HepG2 (cell line): ENCODE results near the gene METRN. TPM values are rescaled to one million over a fixed set of nuclear protein-coding genes. Genes with fewer than 3 reads are reported as not detected.

Experiments
- ATF4 ChIP-seq, 2 experiments: fragments of 450-650 bp in 1 of 2; sonication (generic) in 1 of 2; formaldehyde crosslinking; IDR thresholded peaks; 2 replicates each; pipeline versions ENCODE4 v1.5.0 to v1.8.0; 2020 to 2022; ENCODE audit warnings: mild to moderate bottlenecking in 1 of 2, missing genetic modification reagents in 1 of 2
- ATRX ChIP-seq: sonication (generic); formaldehyde crosslinking; IDR thresholded peaks from 2 replicates; pipeline ENCODE4 v1.4.0; 2020; ENCODE audit warnings: missing genetic modification reagents, borderline replicate concordance
- BRD4 ChIP-seq: sonication (generic); formaldehyde crosslinking; IDR thresholded peaks from 2 replicates; pipeline ENCODE4 v1.4.0; 2020; ENCODE audit warnings: missing genetic modification reagents
- CBX1 ChIP-seq: IDR thresholded peaks from one replicate; pipeline ENCODE4 v1.6.1; 2016; ENCODE audit warnings: antibody characterized with exemption, low read depth
- DBP ChIP-seq: sonication (generic); formaldehyde crosslinking; IDR thresholded peaks from 2 replicates; pipeline ENCODE4 v1.4.0; 2020; ENCODE audit warnings: missing genetic modification reagents; ENCODE audit errors: not compliant biosample characterization
- DMAP1 ChIP-seq: IDR thresholded peaks from 2 replicates; pipeline ENCODE4 v1.6.1; 2016
- FOXA3 ChIP-seq: IDR thresholded peaks from 2 replicates; pipeline ENCODE4 v1.6.1; 2016; ENCODE audit warnings: missing genetic modification reagents, missing compliant biosample characterization
- FOXC1 ChIP-seq: sonication (generic); formaldehyde crosslinking; IDR thresholded peaks from 2 replicates; pipeline ENCODE4 v1.8.0; 2022; ENCODE audit warnings: mild to moderate bottlenecking, missing genetic modification reagents, borderline replicate concordance
- PHF21A ChIP-seq: sonication (generic); formaldehyde crosslinking; IDR thresholded peaks from 2 replicates; pipeline ENCODE4 v1.5.0; 2020; ENCODE audit warnings: mild to moderate bottlenecking, missing genetic modification reagents
- THAP9 ChIP-seq: sonication (generic); formaldehyde crosslinking; IDR thresholded peaks from 2 replicates; pipeline ENCODE4; 2020; ENCODE audit warnings: missing genetic modification reagents, mild to moderate bottlenecking, borderline replicate concordance
- ZNF260 ChIP-seq: sonication (generic); formaldehyde crosslinking; IDR thresholded peaks from 2 replicates; pipeline ENCODE4 v1.4.0; 2020; ENCODE audit warnings: missing genetic modification reagents, low read depth, mild to moderate bottlenecking, borderline replicate concordance
- ZNF276 ChIP-seq: sonication (generic); formaldehyde crosslinking; IDR thresholded peaks from 2 replicates; pipeline ENCODE4 v1.4.0; 2020; ENCODE audit warnings: mild to moderate bottlenecking, low read depth, missing genetic modification reagents
- ZNF607 ChIP-seq: sonication (generic); formaldehyde crosslinking; IDR thresholded peaks from 2 replicates; pipeline ENCODE4 v1.5.1; 2020; ENCODE audit warnings: missing genetic modification reagents, mild to moderate bottlenecking, borderline replicate concordance
- ZNF773 ChIP-seq: sonication (generic); formaldehyde crosslinking; IDR thresholded peaks from 2 replicates; pipeline ENCODE4 v1.4.0; 2020; ENCODE audit warnings: missing genetic modification reagents, borderline replicate concordance
- ZNF879 ChIP-seq: sonication (generic); formaldehyde crosslinking; IDR thresholded peaks from 2 replicates; pipeline ENCODE4 v1.8.1; 2023; ENCODE audit warnings: missing genetic modification reagents
- ZSCAN29 ChIP-seq: sonication (generic); formaldehyde crosslinking; conservative IDR thresholded peaks from 2 replicates; pipeline ENCODE4 v1.4.0; 2020; ENCODE audit warnings: mild to moderate bottlenecking, missing genetic modification reagents
- polyA plus RNA-seq, 8 experiments: library from polyadenylated mRNA; depleted of rRNA in 3 of 8; stranded (reverse) in 7 of 8; unstranded in 1 of 8; fragments of >200 nt; fragmentation: Illumina TruSeq in 4 of 8; extraction: Trizol in 4 of 8; gene quantifications; 2 replicates each; pipeline versions ENCODE4 v1.2.1 to v1.2.3, GENCODE V29; 2011 to 2016; ENCODE audit warnings: low read depth in 4 of 8, missing spikeins in 1 of 8, mixed read lengths in 1 of 8; ENCODE audit not compliant: insufficient read depth in 1 of 8
- total RNA-seq, 5 experiments: library from RNA; depleted of rRNA; stranded (reverse); fragments of >200 nt; fragmentation: Illumina TruSeq; extraction: Trizol; gene quantifications; 2 replicates each; pipeline ENCODE4 v1.2.3, GENCODE V29; 2016; ENCODE audit warnings: low read depth in 1 of 5
- TF ChIP-seq, protein P1 (sequence below): sonication (generic); formaldehyde crosslinking; IDR thresholded peaks from 2 replicates; pipeline ENCODE4 v1.5.0; 2020; ENCODE audit warnings: missing genetic modification reagents
- TF ChIP-seq, protein P2 (sequence below): sonication (generic); formaldehyde crosslinking; IDR thresholded peaks from 2 replicates; pipeline ENCODE4 v1.5.1; 2020; ENCODE audit warnings: mild to moderate bottlenecking, moderate library complexity, missing genetic modification reagents
- TF ChIP-seq, protein P3 (sequence below): sonication (generic); formaldehyde crosslinking; IDR thresholded peaks from 2 replicates; pipeline ENCODE4 v1.4.0; 2020; ENCODE audit warnings: missing genetic modification reagents

The METRN gene
- total and polyA plus RNA-seq, 2 of the 13 experiments (the other 11 are each of a cell fraction or from before 2014, with no cell fraction given): 25.5 to 46.1 TPM

DNA sequence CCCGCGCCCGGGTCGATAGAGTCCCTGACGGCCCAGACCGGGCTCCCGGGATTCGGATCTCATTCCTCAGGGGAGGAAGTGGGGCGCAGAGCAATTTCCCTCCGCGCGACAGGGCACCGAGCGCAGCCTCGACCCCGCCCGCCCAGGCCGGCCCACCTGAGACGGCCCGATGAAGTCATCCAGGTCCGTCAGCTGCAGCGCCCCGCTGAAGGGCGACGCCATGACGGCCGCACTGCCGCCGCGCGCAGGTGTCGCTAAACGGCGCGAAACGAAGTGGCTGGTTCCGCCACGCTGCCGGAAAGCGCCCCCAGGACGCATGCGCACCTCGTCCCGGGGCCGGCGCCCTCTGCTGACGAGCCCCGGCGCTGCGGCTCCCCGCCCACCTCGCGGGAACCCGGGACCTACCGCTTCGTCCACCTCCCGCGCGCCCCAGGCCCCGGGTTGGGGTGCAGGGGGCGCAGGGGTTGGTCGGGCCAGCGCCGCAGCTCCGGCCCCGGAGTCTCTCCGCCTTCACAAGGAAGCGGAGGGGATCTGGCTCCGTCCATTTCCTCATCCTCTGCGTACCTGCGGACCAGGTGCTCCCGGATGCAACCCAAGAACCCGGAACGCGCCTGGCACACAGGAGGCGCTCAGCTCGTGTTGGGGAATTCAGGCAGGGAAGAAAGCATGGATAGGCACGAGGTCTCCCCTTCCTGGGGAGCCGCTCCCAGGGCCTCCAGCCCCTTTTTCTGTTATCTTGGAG, 26.0 kb downstream of the METRN start, which contains the start of gene CIAO3 (continued):
- 0 out of 2 replicates have a peak, but pooled peaks have one; percentile 59 for TF ChIP-seq DMAP1 (CRISPR knock-in tag)
- peak; percentile 72 for TF ChIP-seq ZNF607 (CRISPR knock-in tag)
- peak in 1 of 2 experiments; percentile 82; a peak in 2 of 4 replicates for TF ChIP-seq ATF4 (CRISPR knock-in tag; IDR thresholded peaks at IDR 0.05)
- peak; percentile 67 for TF ChIP-seq CBX1
- TF ChIP-seq, protein P1, sequence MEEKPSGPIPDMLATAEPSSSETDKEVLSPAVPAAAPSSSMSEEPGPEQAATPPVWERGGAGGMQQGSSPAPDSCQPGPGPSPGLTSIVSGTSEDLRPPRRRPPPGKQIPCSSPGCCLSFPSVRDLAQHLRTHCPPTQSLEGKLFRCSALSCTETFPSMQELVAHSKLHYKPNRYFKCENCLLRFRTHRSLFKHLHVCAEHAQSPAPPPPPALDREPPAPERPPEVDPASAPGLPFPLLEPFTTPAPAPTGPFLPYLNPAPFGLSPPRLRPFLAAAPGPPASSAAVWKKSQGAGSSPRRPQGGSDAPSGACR (CRISPR knock-in tag): peak; percentile 82
- TF ChIP-seq, protein P2, sequence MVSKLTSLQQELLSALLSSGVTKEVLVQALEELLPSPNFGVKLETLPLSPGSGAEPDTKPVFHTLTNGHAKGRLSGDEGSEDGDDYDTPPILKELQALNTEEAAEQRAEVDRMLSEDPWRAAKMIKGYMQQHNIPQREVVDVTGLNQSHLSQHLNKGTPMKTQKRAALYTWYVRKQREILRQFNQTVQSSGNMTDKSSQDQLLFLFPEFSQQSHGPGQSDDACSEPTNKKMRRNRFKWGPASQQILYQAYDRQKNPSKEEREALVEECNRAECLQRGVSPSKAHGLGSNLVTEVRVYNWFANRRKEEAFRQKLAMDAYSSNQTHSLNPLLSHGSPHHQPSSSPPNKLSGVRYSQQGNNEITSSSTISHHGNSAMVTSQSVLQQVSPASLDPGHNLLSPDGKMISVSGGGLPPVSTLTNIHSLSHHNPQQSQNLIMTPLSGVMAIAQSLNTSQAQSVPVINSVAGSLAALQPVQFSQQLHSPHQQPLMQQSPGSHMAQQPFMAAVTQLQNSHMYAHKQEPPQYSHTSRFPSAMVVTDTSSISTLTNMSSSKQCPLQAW (CRISPR knock-in tag): peak; percentile 47; the same call in 1 of the 2 replicates
- peak; percentile 69; the same call in 1 of the 2 replicates for TF ChIP-seq ZNF879 (CRISPR knock-in tag)
- 0 out of 2 replicates have a peak, but pooled peaks have one; percentile 38 for TF ChIP-seq BRD4 (CRISPR knock-in tag)
- peak; percentile 72; the same call in 1 of the 2 replicates for TF ChIP-seq PHF21A (CRISPR knock-in tag)
- no peak for TF ChIP-seq ZNF276 (CRISPR knock-in tag)
- TF ChIP-seq FOXC1 (CRISPR knock-in tag): no peak; the same call in 1 of the 2 replicates
- TF ChIP-seq ZSCAN29 (CRISPR knock-in tag): peak; percentile 74; the same call in 1 of the 2 replicates
- TF ChIP-seq THAP9 (CRISPR knock-in tag): peak; percentile 100
- peak; percentile 64 for TF ChIP-seq FOXA3 (CRISPR knock-in tag)
- TF ChIP-seq, protein P3, sequence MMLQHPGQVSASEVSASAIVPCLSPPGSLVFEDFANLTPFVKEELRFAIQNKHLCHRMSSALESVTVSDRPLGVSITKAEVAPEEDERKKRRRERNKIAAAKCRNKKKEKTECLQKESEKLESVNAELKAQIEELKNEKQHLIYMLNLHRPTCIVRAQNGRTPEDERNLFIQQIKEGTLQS (CRISPR knock-in tag): peak; percentile 88
- no peak for TF ChIP-seq ZNF260 (CRISPR knock-in tag)
- no peak for TF ChIP-seq ZNF773 (CRISPR knock-in tag)
- no peak for TF ChIP-seq ATRX (CRISPR knock-in tag)
- no peak for TF ChIP-seq DBP (CRISPR knock-in tag)
